HL-60 (cell line): ENCODE results near the gene ST6GALNAC4.

Source experiments
- CTCF ChIP-seq: IDR thresholded peaks from one replicate; pipeline ENCODE4 v1.5.1; 2011; ENCODE audit warnings: low read length, control low read depth, inconsistent platforms; ENCODE audit not compliant: insufficient read depth
- POLR2AphosphoS5 ChIP-seq: IDR thresholded peaks from 2 replicates; pipeline ENCODE4 v1.6.1; 2012; ENCODE audit warnings: low read depth
- SPI1 ChIP-seq: IDR thresholded peaks from 2 replicates; pipeline ENCODE4 v1.6.1; 2012; ENCODE audit warnings: low read depth, mild to moderate bottlenecking, borderline replicate concordance

- no peak for TF ChIP-seq POLR2AphosphoS5
- no peak for TF ChIP-seq CTCF
- TF ChIP-seq SPI1, result no peak
Observed at GRCh38 chr9:127953154-127953553, 36.3 kb upstream of the ST6GALNAC4 start.
